ENCODE data around the gene AMPH.

DNA sequence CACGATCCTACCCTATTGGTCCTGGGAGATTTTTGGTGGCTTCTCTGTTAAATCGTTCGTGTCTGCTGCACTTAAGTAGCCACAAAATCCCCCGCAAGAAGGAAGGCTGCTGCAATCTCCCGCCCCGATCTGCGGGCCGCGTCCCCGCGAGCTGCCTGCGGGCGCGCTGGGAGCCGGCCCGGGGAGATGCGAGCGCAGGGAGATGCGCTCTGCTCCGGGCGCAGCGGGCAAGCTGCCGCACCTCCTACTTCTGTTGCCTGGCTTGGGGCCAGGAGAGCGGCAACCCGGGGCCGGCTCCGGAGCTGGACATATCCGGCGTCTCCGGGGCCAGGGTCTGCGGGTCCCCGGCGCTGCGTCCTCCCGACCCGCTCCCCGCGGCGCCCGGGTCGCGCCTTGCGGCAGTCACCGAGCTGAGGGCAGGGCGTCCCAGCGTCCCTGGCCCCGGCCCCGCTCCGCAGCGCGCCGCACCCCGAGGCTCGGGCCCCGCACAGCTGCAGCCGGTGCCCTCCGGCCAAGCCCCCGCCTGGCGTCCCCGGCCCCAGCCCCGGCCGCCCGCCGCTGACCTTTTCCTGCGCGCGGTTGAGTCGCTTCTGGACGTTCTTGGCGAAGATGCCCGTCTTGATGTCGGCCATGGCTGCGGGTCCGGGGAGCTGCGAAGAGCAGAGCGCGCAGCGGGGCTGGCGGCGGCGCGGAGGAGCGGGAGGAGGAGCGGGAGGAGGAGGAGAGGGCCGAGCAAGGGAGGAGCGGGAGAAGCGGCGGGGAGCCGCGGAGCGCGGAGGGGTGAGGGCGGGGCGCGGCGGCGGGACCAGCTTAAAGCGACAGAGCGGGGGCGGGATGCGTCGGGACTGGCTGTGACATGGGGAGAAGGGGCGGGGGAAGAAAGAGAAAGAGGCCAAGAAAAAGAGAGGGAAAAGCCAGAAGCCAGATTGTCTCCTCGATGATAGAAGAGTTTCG lies at the start of gene AMPH:
- TF ChIP-seq CTCF (IDR thresholded peaks at IDR 0.05) (no peak), POLR2A (IDR thresholded peaks at IDR 0.05; ENCODE audit: low read depth) (no peak)

Measured in esophagus muscularis mucosa (tissue), 3 donors.